AG20443 (cell line): ENCODE measurements around the gene CH25H.
"Not testable (repeated sequence)": the region's sequence is repeated elsewhere in the genome, so short reads cannot be mapped to it uniquely, and the experiment has no call there.

ENCODE experiments used
- DNase-seq: peaks from one replicate; pipeline ENCODE4 v3.0.0; 2012; ENCODE audit warnings: low spot score, mixed read lengths

The CH25H gene

GRCh38 chr10:89207181-89207800 lies at the start of gene CH25H:
TSS of gene CH25H (minus strand) at chr10:89207317. CDS start at chr10:89207292, 25 bp downstream.
- peak; percentile 86 for DNase-seq

GRCh38 chr10:89256340-89256739 lies 49.2 kb upstream of the CH25H start:
- no peak for DNase-seq

- DNase-seq = no peak
These were observed 48.7 kb upstream of the CH25H start for GRCh38 chr10:89255793-89256192.

GRCh38 chr10:89255091-89255579 lies 48.0 kb upstream of the CH25H start:
- not testable (repeated sequence) for DNase-seq

GRCh38 chr10:89252225-89252585 lies 45.1 kb upstream of the CH25H start:
- no peak for DNase-seq

GRCh38 chr10:89251409-89252224 lies 44.5 kb upstream of the CH25H start, which contains the start of gene LIPA:
TSS of gene LIPA (minus strand) at chr10:89251775. CDS start at chr10:89247648, 4,127 bp downstream.
- DNase-seq = peak; percentile 99

GRCh38 chr10:89250865-89251408 lies 43.8 kb upstream of the CH25H start:
- DNase-seq = no peak

- DNase-seq = no peak
These were observed 41.9 kb upstream of the CH25H start for GRCh38 chr10:89248990-89249389.

- not testable (repeated sequence) for DNase-seq
These were observed 40.5 kb upstream of the CH25H start for GRCh38 chr10:89247623-89248022.

- DNase-seq = peak; percentile 33
These were observed 38.7 kb upstream of the CH25H start for GRCh38 chr10:89245802-89246201.

- no peak for DNase-seq
These were observed 35.9 kb upstream of the CH25H start for GRCh38 chr10:89242840-89243568.

- DNase-seq = no peak
These were observed 35.2 kb upstream of the CH25H start for GRCh38 chr10:89242345-89242684.

- no peak for DNase-seq
These were observed 34.6 kb upstream of the CH25H start for GRCh38 chr10:89241486-89242344.

- no peak for DNase-seq
These were observed 33.9 kb upstream of the CH25H start for GRCh38 chr10:89241026-89241425.

- DNase-seq = no peak
These were observed 33.4 kb upstream of the CH25H start for GRCh38 chr10:89240519-89240918.

GRCh38 chr10:89238956-89239644 lies 32.0 kb upstream of the CH25H start:
- DNase-seq = no peak

- no peak for DNase-seq
These were observed 30.7 kb upstream of the CH25H start for GRCh38 chr10:89237849-89238248.

- peak; percentile 31 for DNase-seq
These were observed 29.2 kb upstream of the CH25H start for GRCh38 chr10:89236226-89236797.

- DNase-seq = peak; percentile 87
These were observed 28.1 kb upstream of the CH25H start for GRCh38 chr10:89235073-89235798.

GRCh38 chr10:89233033-89233432 lies 25.9 kb upstream of the CH25H start:
- DNase-seq = no peak
